ENCODE measurements around the gene HPX. TPM values are rescaled to one million over a fixed set of nuclear protein-coding genes. Genes with fewer than 3 reads are reported as not detected.

Gene HPX
- total RNA-seq, 1 donor from 2014 or later: 3.8 TPM

DNA sequence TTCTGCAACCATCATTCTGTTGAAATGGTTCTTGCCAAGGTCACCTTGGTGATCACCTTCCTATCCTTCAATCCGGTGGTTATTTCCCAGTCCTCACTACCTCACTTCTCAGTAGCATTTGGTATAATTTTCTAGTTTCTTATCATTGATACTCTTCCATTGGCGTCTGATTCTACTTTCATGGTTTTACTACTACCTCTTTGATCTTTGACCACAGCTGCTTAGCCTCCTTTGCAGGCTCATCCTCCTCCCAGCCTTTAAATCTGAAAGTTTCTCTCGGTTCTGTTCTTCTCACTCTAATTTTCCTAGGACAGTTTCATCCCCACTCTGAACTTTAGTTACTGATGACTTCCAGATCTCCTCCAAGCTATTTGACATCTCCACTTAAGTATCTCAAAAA lies 45.5 kb upstream of the HPX start:
- no peak for DNase-seq (ENCODE audit: low spot score)
- Mint-ChIP-seq H3K9me3 (ENCODE audit: low read depth) (no peaks in the 10 kb centered on the region), H3K36me3 (ENCODE audit: low read depth) (peaks cover 15% of the 10 kb centered on the region)

DNA sequence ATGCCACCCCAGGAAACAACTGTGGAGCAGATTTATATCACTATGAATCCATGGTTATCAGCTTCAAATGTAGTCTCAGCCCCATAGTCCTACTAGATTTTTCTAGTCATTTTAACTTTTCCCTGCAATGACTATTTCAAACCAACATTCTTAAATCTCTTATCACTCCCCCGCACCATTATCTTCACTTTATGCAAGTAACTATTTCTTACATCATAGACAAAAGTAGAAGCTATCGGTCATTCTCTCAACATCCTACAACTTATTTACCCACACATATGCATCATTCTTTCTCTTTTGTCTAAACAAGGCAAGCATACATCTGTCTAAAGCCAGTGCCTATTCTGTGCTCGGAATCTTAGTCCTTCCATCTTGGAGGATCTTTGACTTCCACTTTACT lies 44.9 kb upstream of the HPX start:
- H3K27me3 Mint-ChIP-seq (ENCODE audit: low read depth): no peaks in the 10 kb centered on the region
- no peak overlapping the region for H3K27ac Mint-ChIP-seq (ENCODE audit: unreplicated experiment)
- no peak for DNase-seq (ENCODE audit: low spot score)
- H3K36me3 Mint-ChIP-seq (ENCODE audit: low read depth): peaks cover 15% of the 10 kb centered on the region
- TF ChIP-seq, protein P1, sequence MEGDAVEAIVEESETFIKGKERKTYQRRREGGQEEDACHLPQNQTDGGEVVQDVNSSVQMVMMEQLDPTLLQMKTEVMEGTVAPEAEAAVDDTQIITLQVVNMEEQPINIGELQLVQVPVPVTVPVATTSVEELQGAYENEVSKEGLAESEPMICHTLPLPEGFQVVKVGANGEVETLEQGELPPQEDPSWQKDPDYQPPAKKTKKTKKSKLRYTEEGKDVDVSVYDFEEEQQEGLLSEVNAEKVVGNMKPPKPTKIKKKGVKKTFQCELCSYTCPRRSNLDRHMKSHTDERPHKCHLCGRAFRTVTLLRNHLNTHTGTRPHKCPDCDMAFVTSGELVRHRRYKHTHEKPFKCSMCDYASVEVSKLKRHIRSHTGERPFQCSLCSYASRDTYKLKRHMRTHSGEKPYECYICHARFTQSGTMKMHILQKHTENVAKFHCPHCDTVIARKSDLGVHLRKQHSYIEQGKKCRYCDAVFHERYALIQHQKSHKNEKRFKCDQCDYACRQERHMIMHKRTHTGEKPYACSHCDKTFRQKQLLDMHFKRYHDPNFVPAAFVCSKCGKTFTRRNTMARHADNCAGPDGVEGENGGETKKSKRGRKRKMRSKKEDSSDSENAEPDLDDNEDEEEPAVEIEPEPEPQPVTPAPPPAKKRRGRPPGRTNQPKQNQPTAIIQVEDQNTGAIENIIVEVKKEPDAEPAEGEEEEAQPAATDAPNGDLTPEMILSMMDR (IDR thresholded peaks at IDR 0.05): no peak
- no peak overlapping the region for H3K4me3 Mint-ChIP-seq (ENCODE audit: unreplicated experiment)
- H3K4me1 Mint-ChIP-seq (ENCODE audit: low read depth): peaks cover 22% of the 10 kb centered on the region
- H3K9me3 Mint-ChIP-seq (ENCODE audit: low read depth): no peaks in the 10 kb centered on the region

More for the DNA sequence above, 45.5 kb upstream of the HPX start:
- H3K4me3 Mint-ChIP-seq (ENCODE audit: unreplicated experiment): no peak overlapping the region
- no peak overlapping the region for H3K27ac Mint-ChIP-seq (ENCODE audit: unreplicated experiment)
- H3K4me1 Mint-ChIP-seq (ENCODE audit: low read depth): peaks cover 17% of the 10 kb centered on the region
- no peaks in the 10 kb centered on the region for H3K27me3 Mint-ChIP-seq (ENCODE audit: low read depth)
- TF ChIP-seq, protein P1 (IDR thresholded peaks at IDR 0.05): no peak

DNA sequence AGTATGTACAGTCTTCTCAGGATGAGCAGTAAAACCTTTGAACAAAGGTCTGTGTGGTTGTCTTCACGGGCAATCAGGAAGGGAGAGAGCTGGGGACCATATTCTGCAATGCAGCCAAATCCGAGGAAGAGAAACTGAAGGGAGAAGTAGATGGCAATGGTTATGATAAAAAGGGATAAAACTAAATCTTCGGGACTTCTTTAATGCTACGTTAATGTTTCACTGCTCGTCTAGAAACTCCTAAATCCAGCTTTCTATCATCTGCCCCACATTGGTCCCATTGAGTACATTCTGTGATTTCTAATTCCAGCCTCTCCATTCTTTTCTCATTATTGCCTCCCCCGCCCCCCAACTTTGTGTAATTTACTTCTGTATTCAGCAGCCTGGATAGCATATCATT lies 42.2 kb upstream of the HPX start:
- TF ChIP-seq, protein P1 (IDR thresholded peaks at IDR 0.05): no peak
- Mint-ChIP-seq H3K27me3 (ENCODE audit: low read depth) (no peaks in the 10 kb centered on the region), H3K27ac (ENCODE audit: unreplicated experiment) (peak overlapping the region; percentile 99), H3K36me3 (ENCODE audit: low read depth) (peaks cover 13% of the 10 kb centered on the region), H3K4me1 (ENCODE audit: low read depth) (peaks cover 39% of the 10 kb centered on the region), H3K9me3 (ENCODE audit: low read depth) (no peaks in the 10 kb centered on the region), H3K4me3 (ENCODE audit: unreplicated experiment) (no peak overlapping the region)
- no peak for DNase-seq (ENCODE audit: low spot score)

DNA sequence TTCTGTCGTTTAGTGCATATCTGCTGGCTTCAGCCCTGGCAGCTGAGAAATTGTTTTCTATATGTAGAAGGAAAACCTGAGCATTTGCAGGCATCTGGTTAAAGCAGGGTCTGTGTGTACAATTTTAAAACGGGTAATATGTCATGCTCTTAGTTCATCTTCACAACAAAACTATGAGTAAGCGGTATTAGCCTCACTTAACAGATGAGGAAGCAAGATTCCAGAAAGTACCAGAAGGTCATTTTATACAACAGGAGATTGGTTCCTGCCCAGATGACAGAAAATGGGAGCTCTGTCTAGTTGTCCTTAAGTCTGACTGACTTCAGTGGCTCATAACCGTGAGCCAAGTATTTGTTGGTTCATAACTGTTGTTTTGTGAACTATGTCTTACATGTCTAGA lies 41.7 kb upstream of the HPX start:
- peaks cover 16% of the 10 kb centered on the region for H3K36me3 Mint-ChIP-seq (ENCODE audit: low read depth)
- no peaks in the 10 kb centered on the region for H3K27me3 Mint-ChIP-seq (ENCODE audit: low read depth)
- peak overlapping the region; percentile 99 for H3K27ac Mint-ChIP-seq (ENCODE audit: unreplicated experiment)
- H3K4me3 Mint-ChIP-seq (ENCODE audit: unreplicated experiment): peak overlapping the region; percentile 92
- TF ChIP-seq, protein P1 (IDR thresholded peaks at IDR 0.05): no peak
- peaks cover 39% of the 10 kb centered on the region for H3K4me1 Mint-ChIP-seq (ENCODE audit: low read depth)
- no peak for DNase-seq (ENCODE audit: low spot score)
- H3K9me3 Mint-ChIP-seq (ENCODE audit: low read depth): no peaks in the 10 kb centered on the region

DNA sequence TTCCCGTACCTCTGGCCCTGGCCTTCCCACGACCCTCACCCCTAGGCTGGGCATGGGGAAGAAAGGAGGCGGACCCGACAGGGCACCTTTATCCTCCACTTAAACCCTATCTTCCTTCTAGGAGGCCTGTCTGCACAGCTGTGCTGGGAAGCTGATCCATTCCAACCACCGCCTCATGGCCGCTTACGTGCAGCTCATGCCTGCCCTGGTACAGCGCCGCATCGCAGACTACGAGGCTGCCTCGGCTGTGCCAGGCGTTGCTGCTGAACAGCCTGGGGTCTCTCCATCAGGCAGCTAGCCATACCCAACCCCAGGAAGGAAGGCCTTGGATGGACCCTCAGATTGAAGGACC lies 41.1 kb upstream of the HPX start:
- TF ChIP-seq, protein P1 (IDR thresholded peaks at IDR 0.05): no peak
- Mint-ChIP-seq H3K36me3 (ENCODE audit: low read depth) (peaks cover 19% of the 10 kb centered on the region), H3K9me3 (ENCODE audit: low read depth) (no peaks in the 10 kb centered on the region), H3K27me3 (ENCODE audit: low read depth) (no peaks in the 10 kb centered on the region), H3K27ac (ENCODE audit: unreplicated experiment) (peak overlapping the region; percentile 99), H3K4me1 (ENCODE audit: low read depth) (peaks cover 39% of the 10 kb centered on the region), H3K4me3 (ENCODE audit: unreplicated experiment) (peak overlapping the region; percentile 92)
- no peak for DNase-seq (ENCODE audit: low spot score)
